ENCODE data around the gene TRIM10.

Gene TRIM10

DNA sequence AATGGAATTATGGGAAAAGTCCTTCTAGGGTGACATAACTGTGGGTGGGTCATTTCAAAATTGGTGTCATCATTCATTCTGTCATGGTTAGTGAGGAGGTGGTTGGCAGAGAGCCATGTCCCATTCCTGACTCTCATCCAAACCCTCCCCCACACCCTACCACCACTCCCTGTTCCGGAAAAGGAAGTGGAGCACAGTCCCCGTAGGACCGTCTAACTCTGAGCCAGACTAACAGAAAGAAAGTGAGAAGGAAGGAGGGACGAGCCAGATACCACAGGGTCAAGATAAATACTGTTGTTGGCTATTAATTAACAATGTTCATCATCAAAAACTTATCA is 4.8 kb downstream of the TRIM10 start (continued):
- peak; percentile 91 for TF ChIP-seq ZEB2 (tag by site-specific recombination; IDR thresholded peaks at IDR 0.05)
- TF ChIP-seq ZNF214 (tag by site-specific recombination; IDR thresholded peaks at IDR 0.05; ENCODE audit: borderline replicate concordance): no peak
- no peak for TF ChIP-seq ZNF670 (tag by site-specific recombination; IDR thresholded peaks at IDR 0.05; ENCODE audit: low read depth)
- TF ChIP-seq, protein P1, sequence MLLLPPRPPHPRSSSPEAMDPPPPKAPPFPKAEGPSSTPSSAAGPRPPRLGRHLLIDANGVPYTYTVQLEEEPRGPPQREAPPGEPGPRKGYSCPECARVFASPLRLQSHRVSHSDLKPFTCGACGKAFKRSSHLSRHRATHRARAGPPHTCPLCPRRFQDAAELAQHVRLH (tag by site-specific recombination; IDR thresholded peaks at IDR 0.05): 0 out of 2 replicates have a peak, but pooled peaks have one; percentile 42
- TF ChIP-seq RBAK (tag by site-specific recombination; IDR thresholded peaks at IDR 0.05): no peak
- TF ChIP-seq, protein P2, sequence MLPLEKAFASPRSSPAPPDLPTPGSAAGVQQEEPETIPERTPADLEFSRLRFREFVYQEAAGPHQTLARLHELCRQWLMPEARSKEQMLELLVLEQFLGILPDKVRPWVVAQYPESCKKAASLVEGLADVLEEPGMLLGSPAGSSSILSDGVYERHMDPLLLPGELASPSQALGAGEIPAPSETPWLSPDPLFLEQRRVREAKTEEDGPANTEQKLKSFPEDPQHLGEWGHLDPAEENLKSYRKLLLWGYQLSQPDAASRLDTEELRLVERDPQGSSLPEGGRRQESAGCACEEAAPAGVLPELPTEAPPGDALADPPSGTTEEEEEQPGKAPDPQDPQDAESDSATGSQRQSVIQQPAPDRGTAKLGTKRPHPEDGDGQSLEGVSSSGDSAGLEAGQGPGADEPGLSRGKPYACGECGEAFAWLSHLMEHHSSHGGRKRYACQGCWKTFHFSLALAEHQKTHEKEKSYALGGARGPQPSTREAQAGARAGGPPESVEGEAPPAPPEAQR (tag by site-specific recombination; IDR thresholded peaks at IDR 0.05): no peak
- TF ChIP-seq SP3 (tag by site-specific recombination; IDR thresholded peaks at IDR 0.05): 0 out of 2 replicates have a peak, but pooled peaks have one; percentile 54
- peak; percentile 43; the same call in 1 of the 2 replicates for TF ChIP-seq BCL11B (tag by site-specific recombination; IDR thresholded peaks at IDR 0.05; ENCODE audit: low read depth)
- TF ChIP-seq WT1 (tag by site-specific recombination; IDR thresholded peaks at IDR 0.05): peak; percentile 99
- TF ChIP-seq ZBTB48 (tag by site-specific recombination; IDR thresholded peaks at IDR 0.05): no peak
- peak; percentile 47; the same call in 1 of the 2 replicates for TF ChIP-seq ZNF394 (tag by site-specific recombination; IDR thresholded peaks at IDR 0.05; ENCODE audit: borderline replicate concordance)
- TF ChIP-seq SALL2 (tag by site-specific recombination; IDR thresholded peaks at IDR 0.05; ENCODE audit: borderline replicate concordance): no peak
- TF ChIP-seq, protein P3, sequence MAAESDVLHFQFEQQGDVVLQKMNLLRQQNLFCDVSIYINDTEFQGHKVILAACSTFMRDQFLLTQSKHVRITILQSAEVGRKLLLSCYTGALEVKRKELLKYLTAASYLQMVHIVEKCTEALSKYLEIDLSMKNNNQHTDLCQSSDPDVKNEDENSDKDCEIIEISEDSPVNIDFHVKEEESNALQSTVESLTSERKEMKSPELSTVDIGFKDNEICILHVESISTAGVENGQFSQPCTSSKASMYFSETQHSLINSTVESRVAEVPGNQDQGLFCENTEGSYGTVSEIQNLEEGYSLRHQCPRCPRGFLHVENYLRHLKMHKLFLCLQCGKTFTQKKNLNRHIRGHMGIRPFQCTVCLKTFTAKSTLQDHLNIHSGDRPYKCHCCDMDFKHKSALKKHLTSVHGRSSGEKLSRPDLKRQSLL (tag by site-specific recombination; IDR thresholded peaks at IDR 0.05): no peak
- peak; percentile 95 for TF ChIP-seq ZNF660 (tag by site-specific recombination; IDR thresholded peaks at IDR 0.05)
- TF ChIP-seq, protein P4, sequence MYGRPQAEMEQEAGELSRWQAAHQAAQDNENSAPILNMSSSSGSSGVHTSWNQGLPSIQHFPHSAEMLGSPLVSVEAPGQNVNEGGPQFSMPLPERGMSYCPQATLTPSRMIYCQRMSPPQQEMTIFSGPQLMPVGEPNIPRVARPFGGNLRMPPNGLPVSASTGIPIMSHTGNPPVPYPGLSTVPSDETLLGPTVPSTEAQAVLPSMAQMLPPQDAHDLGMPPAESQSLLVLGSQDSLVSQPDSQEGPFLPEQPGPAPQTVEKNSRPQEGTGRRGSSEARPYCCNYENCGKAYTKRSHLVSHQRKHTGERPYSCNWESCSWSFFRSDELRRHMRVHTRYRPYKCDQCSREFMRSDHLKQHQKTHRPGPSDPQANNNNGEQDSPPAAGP (tag by site-specific recombination; IDR thresholded peaks at IDR 0.05): peak; percentile 93
- no peak for TF ChIP-seq ZNF121 (tag by site-specific recombination; IDR thresholded peaks at IDR 0.05)
- TF ChIP-seq, protein P5, sequence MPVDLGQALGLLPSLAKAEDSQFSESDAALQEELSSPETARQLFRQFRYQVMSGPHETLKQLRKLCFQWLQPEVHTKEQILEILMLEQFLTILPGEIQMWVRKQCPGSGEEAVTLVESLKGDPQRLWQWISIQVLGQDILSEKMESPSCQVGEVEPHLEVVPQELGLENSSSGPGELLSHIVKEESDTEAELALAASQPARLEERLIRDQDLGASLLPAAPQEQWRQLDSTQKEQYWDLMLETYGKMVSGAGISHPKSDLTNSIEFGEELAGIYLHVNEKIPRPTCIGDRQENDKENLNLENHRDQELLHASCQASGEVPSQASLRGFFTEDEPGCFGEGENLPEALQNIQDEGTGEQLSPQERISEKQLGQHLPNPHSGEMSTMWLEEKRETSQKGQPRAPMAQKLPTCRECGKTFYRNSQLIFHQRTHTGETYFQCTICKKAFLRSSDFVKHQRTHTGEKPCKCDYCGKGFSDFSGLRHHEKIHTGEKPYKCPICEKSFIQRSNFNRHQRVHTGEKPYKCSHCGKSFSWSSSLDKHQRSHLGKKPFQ (tag by site-specific recombination; IDR thresholded peaks at IDR 0.05): no peak
- TF ChIP-seq, protein P6, sequence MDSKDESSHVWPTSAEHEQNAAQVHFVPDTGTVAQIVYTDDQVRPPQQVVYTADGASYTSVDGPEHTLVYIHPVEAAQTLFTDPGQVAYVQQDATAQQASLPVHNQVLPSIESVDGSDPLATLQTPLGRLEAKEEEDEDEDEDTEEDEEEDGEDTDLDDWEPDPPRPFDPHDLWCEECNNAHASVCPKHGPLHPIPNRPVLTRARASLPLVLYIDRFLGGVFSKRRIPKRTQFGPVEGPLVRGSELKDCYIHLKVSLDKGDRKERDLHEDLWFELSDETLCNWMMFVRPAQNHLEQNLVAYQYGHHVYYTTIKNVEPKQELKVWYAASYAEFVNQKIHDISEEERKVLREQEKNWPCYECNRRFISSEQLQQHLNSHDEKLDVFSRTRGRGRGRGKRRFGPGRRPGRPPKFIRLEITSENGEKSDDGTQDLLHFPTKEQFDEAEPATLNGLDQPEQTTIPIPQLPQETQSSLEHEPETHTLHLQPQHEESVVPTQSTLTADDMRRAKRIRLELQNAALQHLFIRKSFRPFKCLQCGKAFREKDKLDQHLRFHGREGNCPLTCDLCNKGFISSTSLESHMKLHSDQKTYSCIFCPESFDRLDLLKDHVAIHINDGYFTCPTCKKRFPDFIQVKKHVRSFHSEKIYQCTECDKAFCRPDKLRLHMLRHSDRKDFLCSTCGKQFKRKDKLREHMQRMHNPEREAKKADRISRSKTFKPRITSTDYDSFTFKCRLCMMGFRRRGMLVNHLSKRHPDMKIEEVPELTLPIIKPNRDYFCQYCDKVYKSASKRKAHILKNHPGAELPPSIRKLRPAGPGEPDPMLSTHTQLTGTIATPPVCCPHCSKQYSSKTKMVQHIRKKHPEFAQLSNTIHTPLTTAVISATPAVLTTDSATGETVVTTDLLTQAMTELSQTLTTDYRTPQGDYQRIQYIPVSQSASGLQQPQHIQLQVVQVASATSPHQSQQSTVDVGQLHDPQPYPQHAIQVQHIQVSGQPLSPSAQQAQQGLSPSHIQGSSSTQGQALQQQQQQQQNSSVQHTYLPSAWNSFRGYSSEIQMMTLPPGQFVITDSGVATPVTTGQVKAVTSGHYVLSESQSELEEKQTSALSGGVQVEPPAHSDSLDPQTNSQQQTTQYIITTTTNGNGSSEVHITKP (tag by site-specific recombination; IDR thresholded peaks at IDR 0.05): peak; percentile 72
- TF ChIP-seq, protein P7, sequence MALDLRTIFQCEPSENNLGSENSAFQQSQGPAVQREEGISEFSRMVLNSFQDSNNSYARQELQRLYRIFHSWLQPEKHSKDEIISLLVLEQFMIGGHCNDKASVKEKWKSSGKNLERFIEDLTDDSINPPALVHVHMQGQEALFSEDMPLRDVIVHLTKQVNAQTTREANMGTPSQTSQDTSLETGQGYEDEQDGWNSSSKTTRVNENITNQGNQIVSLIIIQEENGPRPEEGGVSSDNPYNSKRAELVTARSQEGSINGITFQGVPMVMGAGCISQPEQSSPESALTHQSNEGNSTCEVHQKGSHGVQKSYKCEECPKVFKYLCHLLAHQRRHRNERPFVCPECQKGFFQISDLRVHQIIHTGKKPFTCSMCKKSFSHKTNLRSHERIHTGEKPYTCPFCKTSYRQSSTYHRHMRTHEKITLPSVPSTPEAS (tag by site-specific recombination; IDR thresholded peaks at IDR 0.05): 0 out of 2 replicates have a peak, but pooled peaks have one; percentile 21
- TF ChIP-seq, protein P8, sequence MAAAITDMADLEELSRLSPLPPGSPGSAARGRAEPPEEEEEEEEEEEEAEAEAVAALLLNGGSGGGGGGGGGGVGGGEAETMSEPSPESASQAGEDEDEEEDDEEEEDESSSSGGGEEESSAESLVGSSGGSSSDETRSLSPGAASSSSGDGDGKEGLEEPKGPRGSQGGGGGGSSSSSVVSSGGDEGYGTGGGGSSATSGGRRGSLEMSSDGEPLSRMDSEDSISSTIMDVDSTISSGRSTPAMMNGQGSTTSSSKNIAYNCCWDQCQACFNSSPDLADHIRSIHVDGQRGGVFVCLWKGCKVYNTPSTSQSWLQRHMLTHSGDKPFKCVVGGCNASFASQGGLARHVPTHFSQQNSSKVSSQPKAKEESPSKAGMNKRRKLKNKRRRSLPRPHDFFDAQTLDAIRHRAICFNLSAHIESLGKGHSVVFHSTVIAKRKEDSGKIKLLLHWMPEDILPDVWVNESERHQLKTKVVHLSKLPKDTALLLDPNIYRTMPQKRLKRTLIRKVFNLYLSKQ (tag by site-specific recombination; IDR thresholded peaks at IDR 0.05; ENCODE audit: borderline replicate concordance): no peak
- TF ChIP-seq ZNF510 (tag by site-specific recombination; IDR thresholded peaks at IDR 0.05; ENCODE audit: insufficient replicate concordance): no peak
- TF ChIP-seq ZNF2 (tag by site-specific recombination; IDR thresholded peaks at IDR 0.05): peak; percentile 25; the same call in 1 of the 2 replicates
- TF ChIP-seq ZNF19 (tag by site-specific recombination; IDR thresholded peaks at IDR 0.05; ENCODE audit: low read depth): no peak
- TF ChIP-seq, protein P9, sequence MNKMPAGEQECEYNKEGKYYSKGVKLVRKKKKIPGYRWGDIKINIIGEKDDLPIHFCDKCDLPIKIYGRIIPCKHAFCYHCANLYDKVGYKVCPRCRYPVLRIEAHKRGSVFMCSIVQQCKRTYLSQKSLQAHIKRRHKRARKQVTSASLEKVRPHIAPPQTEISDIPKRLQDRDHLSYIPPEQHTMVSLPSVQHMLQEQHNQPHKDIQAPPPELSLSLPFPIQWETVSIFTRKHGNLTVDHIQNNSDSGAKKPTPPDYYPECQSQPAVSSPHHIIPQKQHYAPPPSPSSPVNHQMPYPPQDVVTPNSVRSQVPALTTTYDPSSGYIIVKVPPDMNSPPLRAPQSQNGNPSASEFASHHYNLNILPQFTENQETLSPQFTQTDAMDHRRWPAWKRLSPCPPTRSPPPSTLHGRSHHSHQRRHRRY (tag by site-specific recombination; IDR thresholded peaks at IDR 0.05): no peak
- TF ChIP-seq ZNF23 (tag by site-specific recombination; IDR thresholded peaks at IDR 0.05; ENCODE audit: borderline replicate concordance): no peak
- TF ChIP-seq ZNF350 (tag by site-specific recombination; IDR thresholded peaks at IDR 0.05): no peak
